GM12801 (cell line): Measurements from ENCODE around the gene PDE11A.

Experiments
- TF ChIP-seq, protein P1 (sequence below): IDR thresholded peaks from one replicate; pipeline ENCODE4 v1.5.1; 2011; ENCODE audit warnings: control low read depth; ENCODE audit not compliant: insufficient read length; ENCODE audit errors: extremely low read depth

Gene PDE11A

GRCh38 chr2:177668617-177669016 is 404.0 kb downstream of the PDE11A start:
- TF ChIP-seq, protein P1, sequence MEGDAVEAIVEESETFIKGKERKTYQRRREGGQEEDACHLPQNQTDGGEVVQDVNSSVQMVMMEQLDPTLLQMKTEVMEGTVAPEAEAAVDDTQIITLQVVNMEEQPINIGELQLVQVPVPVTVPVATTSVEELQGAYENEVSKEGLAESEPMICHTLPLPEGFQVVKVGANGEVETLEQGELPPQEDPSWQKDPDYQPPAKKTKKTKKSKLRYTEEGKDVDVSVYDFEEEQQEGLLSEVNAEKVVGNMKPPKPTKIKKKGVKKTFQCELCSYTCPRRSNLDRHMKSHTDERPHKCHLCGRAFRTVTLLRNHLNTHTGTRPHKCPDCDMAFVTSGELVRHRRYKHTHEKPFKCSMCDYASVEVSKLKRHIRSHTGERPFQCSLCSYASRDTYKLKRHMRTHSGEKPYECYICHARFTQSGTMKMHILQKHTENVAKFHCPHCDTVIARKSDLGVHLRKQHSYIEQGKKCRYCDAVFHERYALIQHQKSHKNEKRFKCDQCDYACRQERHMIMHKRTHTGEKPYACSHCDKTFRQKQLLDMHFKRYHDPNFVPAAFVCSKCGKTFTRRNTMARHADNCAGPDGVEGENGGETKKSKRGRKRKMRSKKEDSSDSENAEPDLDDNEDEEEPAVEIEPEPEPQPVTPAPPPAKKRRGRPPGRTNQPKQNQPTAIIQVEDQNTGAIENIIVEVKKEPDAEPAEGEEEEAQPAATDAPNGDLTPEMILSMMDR = no peak

GRCh38 chr2:177667626-177668025 is 405.0 kb downstream of the PDE11A start:
- TF ChIP-seq, protein P1 = no peak

GRCh38 chr2:177666408-177666807 is 406.2 kb downstream of the PDE11A start:
- TF ChIP-seq, protein P1 = no peak

- TF ChIP-seq, protein P1 = no peak
These were observed 406.6 kb downstream of the PDE11A start for GRCh38 chr2:177665948-177666347.

DNA sequence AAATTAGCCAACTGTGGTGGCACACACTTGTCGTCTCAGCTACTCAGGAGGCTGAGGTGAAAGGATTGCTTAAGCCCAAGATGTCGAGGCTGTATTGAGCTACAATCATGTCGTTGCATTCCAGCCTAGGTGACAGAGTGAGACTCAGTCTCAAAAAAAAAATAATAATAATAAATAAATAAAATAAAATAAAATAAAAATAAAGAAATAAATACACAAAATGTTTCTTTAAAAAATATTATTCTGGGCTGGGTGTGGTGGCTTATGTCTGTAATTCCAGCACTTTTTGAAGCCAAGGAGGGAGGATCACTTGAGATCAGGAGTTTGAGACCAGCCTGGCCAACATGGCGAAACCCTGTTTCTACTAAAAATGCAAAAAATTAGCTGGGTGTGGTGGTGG is 407.2 kb downstream of the PDE11A start:
- TF ChIP-seq, protein P1 = no peak

GRCh38 chr2:177662895-177663294 is 409.7 kb downstream of the PDE11A start:
- TF ChIP-seq, protein P1 = no peak

DNA sequence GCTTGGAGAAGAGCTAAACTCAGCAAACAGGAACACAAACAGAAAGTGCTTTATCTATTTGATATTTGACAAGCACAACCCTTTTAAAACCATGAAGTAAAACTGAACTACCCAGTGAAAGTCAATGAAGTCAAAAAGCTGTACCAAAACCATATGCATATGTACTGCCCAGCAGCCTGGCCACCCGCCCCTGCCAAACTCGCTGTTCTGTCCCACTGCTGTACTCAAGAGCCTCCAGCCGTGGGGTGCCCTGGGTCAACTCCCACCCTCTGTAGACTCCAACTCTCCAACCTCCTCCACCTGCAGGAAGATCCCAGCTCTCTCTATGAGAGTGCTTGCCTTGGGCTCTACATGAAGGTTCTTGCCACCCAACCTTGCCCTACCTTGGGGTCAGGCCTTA is 411.8 kb downstream of the PDE11A start:
- TF ChIP-seq, protein P1 = no peak

- TF ChIP-seq, protein P1 = no peak
These were observed 414.3 kb downstream of the PDE11A start for GRCh38 chr2:177658309-177658708.
